Stimulated activated CD4-positive, alpha-beta T cell treated with anti-CD3 and anti-CD28 coated beads, TNF-alpha, amount 100 ng/mL, for 48 hours (primary cell): ENCODE data around the gene GOLT1B.

Experiments used
- DNase-seq, 3 donors: peaks; one replicate each; pipeline ENCODE4 v3.0.0-alpha.2; 2020; ENCODE audit warnings: low read depth in 3 of 3

GOLT1B gene

GRCh38 chr12:21523148-21523547 is 21.6 kb downstream of the GOLT1B start:
- no peak for DNase-seq

- DNase-seq, result no peak
These were observed 24.5 kb downstream of the GOLT1B start, which contains the start of gene SPX for GRCh38 chr12:21526053-21526452. TSS of gene SPX (plus strand) at chr12:21526296. CDS start at chr12:21526473, 177 bp downstream.

GRCh38 chr12:21526721-21527345 is 25.2 kb downstream of the GOLT1B start:
- no peak for DNase-seq

- DNase-seq, result peak; percentile 44 to 47 (median 47)
These were observed 26.0 kb downstream of the GOLT1B start for GRCh38 chr12:21527451-21528180.

DNA sequence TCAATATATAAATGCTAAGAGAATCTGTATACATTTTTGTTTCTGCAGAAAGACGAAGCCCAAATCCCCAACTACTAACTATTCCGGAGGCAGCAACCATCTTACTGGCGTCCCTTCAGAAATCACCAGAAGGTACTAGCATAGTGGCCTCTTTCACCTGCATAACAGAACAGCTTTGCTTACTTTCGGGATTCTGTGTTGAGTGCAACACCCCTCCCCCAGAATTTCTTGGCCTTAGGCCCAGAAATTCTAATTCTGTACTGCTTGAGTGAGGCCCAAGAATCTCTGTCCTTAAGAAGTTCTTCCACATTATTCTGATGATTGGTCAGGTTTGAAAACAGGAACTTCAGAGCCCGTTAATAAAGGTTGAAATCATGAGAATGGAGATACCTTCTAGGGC is 27.4 kb downstream of the GOLT1B start:
- no peak for DNase-seq

- no peak for DNase-seq
These were observed 27.9 kb downstream of the GOLT1B start for GRCh38 chr12:21529456-21529855.

- DNase-seq, result no peak
These were observed 36.6 kb downstream of the GOLT1B start for GRCh38 chr12:21538061-21538653.

- no peak for DNase-seq
These were observed 38.2 kb downstream of the GOLT1B start for GRCh38 chr12:21539797-21540196.

- DNase-seq, result no peak
These were observed 40.2 kb downstream of the GOLT1B start for GRCh38 chr12:21541773-21542172.

DNA sequence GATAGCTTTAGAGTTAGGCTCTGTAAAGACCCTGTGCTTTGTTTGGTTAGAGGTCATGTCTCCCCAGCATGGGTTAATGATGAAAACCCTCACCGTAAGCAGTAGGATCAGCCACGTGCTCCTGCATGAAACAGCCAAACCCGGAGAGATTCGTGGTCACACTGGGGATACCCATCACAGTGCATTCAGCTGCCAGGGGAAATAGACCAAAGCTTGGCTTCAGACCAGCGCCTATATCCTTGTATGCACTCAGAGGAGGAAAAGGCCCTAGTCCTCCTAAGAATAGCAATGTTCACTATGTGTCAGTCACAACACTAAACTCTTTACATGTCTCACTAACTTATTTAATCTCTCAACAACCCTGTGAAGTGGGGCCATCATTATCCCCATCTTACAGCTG is 40.8 kb downstream of the GOLT1B start:
- no peak for DNase-seq

DNA sequence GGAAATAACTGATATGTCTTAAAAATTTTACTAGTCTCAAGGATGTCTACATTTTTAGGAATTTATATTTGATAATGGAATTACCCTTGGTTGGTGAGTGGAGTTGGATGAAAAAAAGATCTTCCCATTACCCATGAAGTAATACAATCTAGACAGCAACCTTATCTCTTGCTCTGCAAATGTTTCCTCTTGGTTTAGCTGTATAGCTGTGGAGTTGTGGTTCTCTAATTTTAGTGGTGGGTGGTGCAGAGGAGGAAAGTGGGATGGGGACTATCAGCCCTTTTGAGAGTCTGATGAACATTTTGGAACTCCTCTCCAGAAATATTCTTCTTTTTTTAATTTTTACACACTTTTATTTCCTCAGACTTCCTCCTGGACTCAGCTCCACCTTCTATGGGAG is 41.6 kb downstream of the GOLT1B start:
- DNase-seq, result no peak

GRCh38 chr12:21545557-21545956 is 44.0 kb downstream of the GOLT1B start:
- no peak for DNase-seq

GRCh38 chr12:21546716-21547115 is 45.1 kb downstream of the GOLT1B start:
- DNase-seq, result no peak

- DNase-seq, result peak in 1 of 3 donors; percentile 42
These were observed 45.8 kb downstream of the GOLT1B start for GRCh38 chr12:21547437-21547836.

DNA sequence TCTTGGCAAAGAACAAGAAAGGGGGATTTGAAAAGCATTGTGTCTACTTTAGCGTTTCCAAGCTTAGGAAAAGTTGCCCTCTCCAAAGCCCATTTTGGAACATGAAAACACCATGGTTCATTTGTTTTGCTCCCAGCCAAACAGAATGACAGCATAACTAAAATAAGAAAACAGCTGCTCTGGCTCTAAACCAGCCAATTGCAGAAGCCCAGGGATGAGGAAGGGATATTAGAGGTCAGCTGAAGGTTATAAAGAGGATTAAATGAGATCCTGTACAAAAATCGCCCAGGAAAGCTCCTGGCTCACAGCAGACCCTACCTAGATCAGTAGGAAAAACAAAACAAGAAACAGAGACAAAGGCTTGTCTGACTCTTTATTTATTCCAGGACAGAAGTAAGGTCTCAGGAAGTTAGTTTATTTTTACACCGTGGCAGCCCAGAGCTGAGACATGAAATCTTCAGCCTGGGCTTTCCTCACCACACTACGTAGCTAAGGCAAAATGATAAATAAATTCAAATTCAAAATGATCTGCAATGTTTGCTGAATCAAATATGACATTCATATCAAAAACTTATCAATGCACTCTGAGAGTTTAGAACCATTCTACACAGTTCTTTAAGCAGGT is 50.4 kb downstream of the GOLT1B start:
- DNase-seq, result no peak

- DNase-seq, result no peak
These were observed 51.2 kb downstream of the GOLT1B start for GRCh38 chr12:21552635-21553328.

GRCh38 chr12:21553329-21553675 is 51.7 kb downstream of the GOLT1B start:
- no peak for DNase-seq

DNA sequence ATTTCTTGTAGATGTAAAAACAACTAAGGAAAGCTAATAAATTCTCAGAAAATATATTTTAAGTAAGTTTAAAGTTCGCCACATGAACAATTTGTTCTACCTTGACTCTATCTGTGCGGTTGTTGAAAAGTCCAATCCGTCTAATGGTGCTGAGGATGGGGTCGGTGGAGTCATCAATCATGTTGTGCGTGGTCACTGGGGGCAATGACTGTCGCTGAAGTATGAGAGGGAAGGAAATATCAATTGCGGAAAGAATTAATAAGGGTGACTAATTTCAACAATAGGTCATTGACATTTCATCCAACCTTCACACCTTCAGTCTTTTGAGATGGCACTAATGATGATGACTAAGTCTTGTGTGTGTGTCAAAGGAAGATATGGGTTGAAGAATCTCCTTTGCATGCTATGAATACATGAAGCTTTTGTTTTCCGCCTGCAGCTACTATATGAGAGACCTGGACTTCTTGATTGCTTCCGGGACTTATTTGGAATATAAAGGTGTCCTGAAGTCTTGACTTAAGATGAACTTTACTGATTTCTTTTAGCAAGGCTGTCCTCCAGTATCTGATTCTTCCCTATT is 56.6 kb downstream of the GOLT1B start:
- no peak for DNase-seq

- no peak for DNase-seq
These were observed 58.4 kb downstream of the GOLT1B start for GRCh38 chr12:21559855-21560569.

- DNase-seq, result no peak
These were observed 59.6 kb downstream of the GOLT1B start for GRCh38 chr12:21561158-21561557.

GRCh38 chr12:21562859-21563258 is 61.3 kb downstream of the GOLT1B start:
- no peak for DNase-seq
